SH-SY5Y (cell line): Measurements from ENCODE around the gene USP17L26.
"Not testable (repeated sequence)": the region's sequence is repeated elsewhere in the genome, so short reads cannot be mapped to it uniquely, and the experiment has no call there.

Experiments used
- GATA2 ChIP-seq: IDR thresholded peaks from 2 replicates; pipeline ENCODE4 v1.6.1; 2011; ENCODE audit warnings: mild to moderate bottlenecking, low read depth, low read length
- GATA3 ChIP-seq: IDR thresholded peaks from 2 replicates; pipeline ENCODE4 v1.6.1; 2011; ENCODE audit warnings: low read depth, mild to moderate bottlenecking, low read length, moderate library complexity

The USP17L26 gene

GRCh38 chr4:9334358-9334757 lies at the start of gene USP17L26:
USP17L26 (plus strand) TSS chr4:9334658; CDS start chr4:9334658, 0 bp downstream.
- not testable (repeated sequence) for TF ChIP-seq GATA3, GATA2

- not testable (repeated sequence) for TF ChIP-seq GATA3, GATA2
Measured at GRCh38 chr4:9324865-9325264, 9.6 kb upstream of the USP17L26 start, which contains the start of gene USP17L24. USP17L24 (plus strand) TSS chr4:9325165; CDS start chr4:9325165, 0 bp downstream.

- TF ChIP-seq GATA2, GATA3: not testable (repeated sequence)
Measured at GRCh38 chr4:9329611-9330010, 4.8 kb upstream of the USP17L26 start, which contains the start of gene USP17L25. USP17L25 (plus strand) TSS chr4:9329911; CDS start chr4:9329911, 0 bp downstream.

- not testable (repeated sequence) for TF ChIP-seq GATA2, GATA3
Measured at GRCh38 chr4:9339103-9339502, 4.6 kb downstream of the USP17L26 start, which contains the start of gene USP17L5. USP17L5 (plus strand) TSS chr4:9339403; CDS start chr4:9339403, 0 bp downstream.

- not testable (repeated sequence) for TF ChIP-seq GATA2, GATA3
Measured at GRCh38 chr4:9343848-9344247, 9.4 kb downstream of the USP17L26 start, which contains the start of gene USP17L27. USP17L27 (plus strand) TSS chr4:9344148; CDS start chr4:9344148, 0 bp downstream.

GRCh38 chr4:9348593-9348992 lies 14.1 kb downstream of the USP17L26 start, which contains the start of gene USP17L28:
USP17L28 (plus strand) TSS chr4:9348893; CDS start chr4:9348893, 0 bp downstream.
- TF ChIP-seq GATA3, GATA2: not testable (repeated sequence)

GRCh38 chr4:9353338-9353737 lies 18.9 kb downstream of the USP17L26 start, which contains the start of gene USP17L29:
USP17L29 (plus strand) TSS chr4:9353638; CDS start chr4:9353638, 0 bp downstream.
- not testable (repeated sequence) for TF ChIP-seq GATA2, GATA3

- TF ChIP-seq GATA2, GATA3: not testable (repeated sequence)
Measured at GRCh38 chr4:9362829-9363228, 28.4 kb downstream of the USP17L26 start, which contains the start of gene USP17L30. USP17L30 (plus strand) TSS chr4:9363129; CDS start chr4:9363129, 0 bp downstream.

GRCh38 chr4:9384126-9384525 lies 49.7 kb downstream of the USP17L26 start:
- TF ChIP-seq GATA2 (no peak), GATA3 (no peak)
